GM12892 (cell line): ENCODE data around the gene TAF15.

Experiments used
- POLR2A ChIP-seq: IDR thresholded peaks from 2 replicates; pipeline ENCODE4 v1.6.1; 2011; ENCODE audit warnings: low read depth, low read length, control low read depth
- TAF1 ChIP-seq: IDR thresholded peaks from 2 replicates; pipeline ENCODE4 v1.6.1; 2011; ENCODE audit warnings: low read depth, mild to moderate bottlenecking, control low read depth, low read length, borderline replicate concordance

- no peak for TF ChIP-seq POLR2A
- TF ChIP-seq TAF1, result no peak
Observed at GRCh38 chr17:35841101-35841500, 31.8 kb downstream of the TAF15 start.
